Amniotic epithelial cell (primary cell): ENCODE data around the gene PBXIP1.
A peak's percentile ranks its signal among the peaks of the same experiment; 100 is the strongest.

Experiments
- DNase-seq: peaks from one replicate; pipeline ENCODE4 v3.0.0-alpha.2; 2010; ENCODE audit warnings: low read depth

The PBXIP1 gene

DNA sequence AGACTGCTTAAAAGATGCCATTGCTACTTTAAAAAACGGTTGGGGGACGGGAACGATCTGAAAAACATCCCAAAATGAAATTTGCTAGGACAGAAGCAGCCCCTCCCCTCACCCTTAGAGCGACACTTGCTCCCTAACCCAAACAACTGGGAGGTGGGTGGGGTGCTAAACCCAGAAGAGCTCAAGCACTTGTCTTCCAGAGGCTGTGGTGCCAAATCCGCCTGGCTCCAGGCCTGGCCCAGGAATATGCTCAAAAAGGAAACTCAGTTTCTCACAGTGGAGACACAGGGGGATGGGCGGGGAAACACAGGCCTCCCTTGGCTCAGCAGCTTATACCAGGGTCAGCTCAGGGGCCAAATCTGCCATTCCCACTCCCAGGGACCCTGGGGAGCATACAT lies 644 bp upstream of the PBXIP1 start:
- no peak for DNase-seq

- DNase-seq = peak; percentile 78
These were observed 721 bp downstream of the PBXIP1 start for GRCh38 chr1:154955039-154955717.

GRCh38 chr1:154954541-154954940 lies 1.4 kb downstream of the PBXIP1 start:
- DNase-seq = no peak

DNA sequence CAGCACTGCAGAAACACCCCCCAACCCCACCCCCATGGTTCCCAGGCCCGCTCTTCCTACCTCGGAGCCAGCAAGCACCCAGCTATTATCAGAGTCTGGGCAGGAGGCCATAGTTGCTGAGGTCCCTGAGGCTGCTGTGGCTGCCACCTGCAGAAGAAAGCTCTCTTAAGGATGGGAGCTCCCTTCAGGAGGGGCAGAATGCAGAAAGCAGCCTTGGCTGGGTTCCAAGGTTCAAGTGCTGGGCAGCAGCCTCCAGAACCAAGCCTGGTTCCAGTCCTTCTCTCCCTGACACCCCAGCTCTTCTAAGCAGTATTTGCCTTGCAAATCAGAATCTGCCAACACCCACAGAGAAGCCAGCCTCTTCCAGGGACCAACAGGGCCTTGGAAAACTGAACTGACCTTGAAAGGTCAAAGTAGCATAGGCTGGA lies 2.3 kb downstream of the PBXIP1 start:
- DNase-seq = no peak

- DNase-seq = no peak
These were observed 3.2 kb downstream of the PBXIP1 start for GRCh38 chr1:154952664-154953063.

- DNase-seq = peak; percentile 26
These were observed 3.8 kb downstream of the PBXIP1 start for GRCh38 chr1:154951901-154952657.

GRCh38 chr1:154948079-154948478 lies 7.8 kb downstream of the PBXIP1 start:
- no peak for DNase-seq

GRCh38 chr1:154945962-154946850 lies 9.7 kb downstream of the PBXIP1 start:
- DNase-seq = no peak

GRCh38 chr1:154945160-154945961 lies 10.5 kb downstream of the PBXIP1 start:
- DNase-seq = no peak

DNA sequence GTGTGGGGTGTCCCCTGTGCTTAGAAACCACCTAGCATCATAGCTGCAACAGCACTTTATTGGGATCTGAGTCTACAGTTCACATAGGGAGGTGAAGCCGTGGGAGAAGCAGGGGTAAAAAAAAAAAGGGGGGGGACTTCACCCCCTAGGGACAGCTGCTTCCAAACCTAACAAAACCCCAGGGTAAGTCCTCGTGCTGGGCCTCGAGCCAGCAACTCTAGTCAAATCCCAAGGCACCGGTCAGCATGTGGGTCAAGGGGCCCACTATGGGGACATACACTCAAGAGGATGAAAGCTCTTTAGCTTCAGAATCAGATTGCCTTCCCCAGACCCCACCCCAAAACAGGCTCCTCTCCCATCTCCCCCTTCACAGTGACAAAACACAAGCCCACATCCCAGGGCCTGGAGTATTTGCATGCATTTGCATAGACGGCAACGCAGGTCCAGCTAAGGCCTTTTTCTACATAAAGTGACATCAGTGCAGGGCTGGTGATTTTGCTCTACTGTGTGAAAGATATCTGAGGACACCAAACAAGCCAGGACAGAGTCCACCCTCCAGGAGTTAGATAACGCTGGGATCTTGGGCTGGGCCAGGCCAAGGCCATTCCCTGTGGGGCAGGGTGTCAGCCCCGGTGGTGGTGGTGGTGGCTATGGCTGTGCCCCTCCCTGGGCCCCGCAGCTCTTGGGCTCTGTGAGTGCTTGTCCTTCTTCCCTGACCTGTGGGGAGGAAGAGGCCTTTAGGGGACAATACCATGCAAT lies 11.3 kb downstream of the PBXIP1 start:
- DNase-seq = no peak

DNA sequence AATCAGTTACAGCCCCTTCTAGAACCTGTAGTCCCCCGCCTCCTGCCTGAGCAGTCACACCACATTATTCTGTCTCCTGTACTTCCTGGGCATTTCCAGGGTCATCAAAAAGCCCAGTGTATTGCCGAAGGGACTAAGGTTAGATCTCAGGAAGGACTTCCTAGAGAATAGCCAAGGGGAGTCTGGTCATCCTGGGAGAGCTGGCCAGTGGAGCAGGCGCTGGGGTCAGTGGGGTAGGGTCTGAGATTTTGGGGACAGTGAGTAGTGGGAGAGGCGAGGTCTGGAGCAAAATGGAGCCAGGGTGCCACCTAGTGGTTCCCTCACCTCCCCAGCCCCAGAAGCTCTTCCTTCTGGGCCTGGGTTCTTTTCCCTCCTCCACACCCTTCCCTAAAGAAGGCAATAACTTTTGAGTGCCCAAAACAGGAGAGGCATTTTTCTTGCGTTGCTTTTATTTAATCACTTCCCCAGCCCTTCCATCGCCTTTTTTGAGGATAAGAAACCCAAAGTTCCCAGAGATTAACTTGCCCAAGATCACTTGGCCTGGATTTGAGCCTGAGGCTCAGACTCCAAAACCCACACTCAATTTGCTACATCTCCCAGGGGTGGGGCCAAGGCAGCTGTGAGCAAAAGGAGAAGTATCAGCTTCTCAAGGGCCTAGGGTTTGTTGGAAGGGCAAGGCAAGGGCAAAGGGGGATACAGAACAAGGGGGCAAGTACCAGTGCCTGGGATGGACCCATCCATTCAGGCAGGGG lies 12.1 kb downstream of the PBXIP1 start:
- peak; percentile 14 for DNase-seq

GRCh38 chr1:154941333-154942013 lies 14.4 kb downstream of the PBXIP1 start:
- DNase-seq = peak; percentile 18

- DNase-seq = no peak
These were observed 15.2 kb downstream of the PBXIP1 start for GRCh38 chr1:154940651-154941194.

- no peak for DNase-seq
These were observed 15.7 kb downstream of the PBXIP1 start for GRCh38 chr1:154940213-154940560.

DNA sequence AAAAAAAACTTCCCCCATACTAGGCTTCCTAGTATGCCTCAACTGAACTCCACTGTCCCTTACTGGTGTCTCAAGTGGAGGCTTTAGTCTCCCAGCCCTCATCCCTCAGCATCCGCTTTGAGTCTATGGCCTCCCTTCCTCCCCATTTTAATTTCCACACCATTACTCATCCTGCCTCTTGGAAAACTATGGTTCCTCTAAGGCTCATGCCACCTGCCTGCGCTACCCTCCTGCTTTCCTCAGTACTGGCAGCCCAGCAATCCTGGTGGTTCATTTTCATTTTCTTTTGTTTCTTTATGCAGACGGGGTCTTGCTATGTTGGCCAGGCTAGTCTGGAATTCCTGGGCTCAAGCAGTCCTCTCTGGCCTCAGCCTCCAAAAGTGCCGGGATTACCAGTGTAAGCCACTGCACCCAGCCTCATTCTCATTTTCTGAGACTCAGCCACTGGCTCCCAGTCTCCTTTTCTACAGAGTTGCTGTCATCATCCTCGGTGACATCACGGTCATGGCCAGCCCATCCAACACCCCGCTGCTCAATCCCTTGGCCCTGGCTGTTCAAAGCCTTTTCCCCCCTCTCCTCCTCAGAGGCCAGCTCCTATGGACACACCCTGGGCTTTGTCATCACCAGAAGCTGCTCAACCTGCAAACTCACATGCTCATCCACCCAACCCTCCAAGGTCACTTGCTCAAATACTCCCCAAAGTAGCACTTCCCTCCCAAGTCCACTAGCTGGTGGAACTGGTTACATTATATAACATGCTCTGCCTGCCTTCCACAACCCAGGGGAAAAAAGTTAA lies 17.1 kb downstream of the PBXIP1 start:
- DNase-seq = no peak

DNA sequence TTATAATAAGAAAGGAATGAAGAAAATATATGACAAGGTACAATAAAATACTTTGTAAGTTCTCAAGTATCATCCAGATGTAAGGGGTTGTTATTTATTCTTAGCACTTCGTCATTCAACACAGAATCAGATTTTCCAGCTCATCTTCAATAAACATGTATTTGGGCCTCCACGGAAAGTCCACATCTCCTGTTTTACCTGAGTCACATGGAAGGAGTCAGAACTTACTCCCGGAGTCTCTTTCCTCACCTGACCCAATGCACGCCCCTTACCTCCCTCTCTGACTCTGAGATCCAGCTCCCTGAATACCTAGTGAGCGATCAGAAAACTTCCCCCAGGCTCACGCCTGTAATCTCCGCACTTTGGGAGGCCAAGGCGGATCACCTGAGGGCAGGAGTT lies 17.9 kb downstream of the PBXIP1 start:
- no peak for DNase-seq

DNA sequence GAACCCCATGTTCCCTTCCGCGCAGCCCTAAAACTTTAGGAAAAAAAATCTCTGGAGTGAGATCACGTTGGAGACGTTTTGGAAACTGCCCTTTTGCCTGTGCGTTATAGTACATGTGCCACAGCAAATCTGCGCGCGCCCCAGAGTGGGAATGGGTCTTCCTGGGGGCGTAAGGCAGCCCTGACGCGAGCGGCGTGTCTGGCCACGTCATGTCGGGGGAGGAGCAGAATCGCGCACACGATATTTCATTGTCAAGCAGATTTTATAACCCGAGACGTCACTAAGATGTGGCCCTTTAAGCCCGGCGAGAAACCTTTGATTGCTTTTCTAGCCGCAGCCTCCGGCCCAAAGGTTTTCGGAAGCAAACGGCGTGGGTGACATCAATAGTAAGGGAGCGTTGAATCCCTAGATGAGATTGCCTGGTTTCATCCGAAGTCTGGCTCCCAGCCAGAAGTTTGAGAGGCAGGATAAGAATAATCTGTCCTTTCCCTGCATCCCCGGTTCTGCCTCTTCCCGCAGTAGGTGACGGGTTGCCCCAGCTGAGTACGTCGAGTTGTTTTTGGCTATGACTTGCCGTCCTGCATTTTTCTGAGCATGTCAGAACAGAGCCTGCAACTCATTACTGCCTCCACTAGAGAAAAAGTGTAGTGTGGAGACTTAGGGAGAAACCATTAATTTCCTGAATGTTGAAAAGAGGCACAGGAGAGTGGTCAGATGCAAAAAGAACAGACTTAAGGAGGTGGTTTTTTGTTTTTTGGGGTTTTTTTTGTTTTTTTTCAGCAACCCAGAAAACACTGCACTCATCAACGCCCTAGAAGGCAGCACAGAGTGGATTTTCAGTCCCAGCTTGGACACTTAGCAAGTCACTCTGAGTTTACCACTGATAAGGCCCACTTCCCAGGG lies 18.6 kb downstream of the PBXIP1 start:
- DNase-seq = peak; percentile 93
